GM19468 (cell line): Measurements from ENCODE around the gene MALAT1.

Source experiments
- ATAC-seq: cut with Tn5 transposase; IDR thresholded peaks from one replicate; pipeline ENCODE4 v1.9.1; 2021; ENCODE audit warnings: mild to moderate bottlenecking, moderate library complexity, moderate number of reproducible peaks; ENCODE audit not compliant: unreplicated experiment; ENCODE audit errors: extremely low read depth

The MALAT1 gene

GRCh38 chr11:65554057-65554818 is 55.4 kb downstream of the MALAT1 start:
- ATAC-seq = no peak

- ATAC-seq = no peak
These were observed 56.1 kb downstream of the MALAT1 start for GRCh38 chr11:65554842-65555430.

GRCh38 chr11:65555693-65556231 is 56.9 kb downstream of the MALAT1 start:
- no peak for ATAC-seq
